Esophagus muscularis mucosa (tissue), 4 donors: Measurements from ENCODE around the gene NUP62. TPM values are rescaled to one million over a fixed set of nuclear protein-coding genes. Genes with fewer than 3 reads are reported as not detected.

Experiments used
- DNase-seq: peaks from one replicate; pipeline ENCODE4 v3.0.0-alpha.2; 2017; ENCODE audit errors: extremely low spot score
- H3K27ac ChIP-seq, 4 donors: fragments of 200-600 bp; sonication (generic); replicated peaks in 1 of 4; 1 replicate in 3 of 4; 2 replicates in 1 of 4; pipeline ENCODE4 v1.5.1; 2016 to 2019; ENCODE audit warnings: mild to moderate bottlenecking in 1 of 4
- H3K27me3 ChIP-seq, 4 donors: fragments of 200-600 bp; sonication (generic); one replicate each; pipeline versions ENCODE4 v1.5.1 to v1.6.0; 2016 to 2019
- H3K36me3 ChIP-seq, 4 donors: fragments of 200-600 bp; sonication (generic); one replicate each; pipeline ENCODE4 v1.5.1; 2016 to 2019
- H3K4me1 ChIP-seq, 4 donors: fragments of 200-600 bp; sonication (generic); one replicate each; pipeline ENCODE4 v1.5.1; 2016 to 2019
- H3K4me3 ChIP-seq, 4 donors: fragments of 200-600 bp; sonication (generic); 1 replicate in 2 of 4; 2 replicates in 2 of 4; pipeline ENCODE4 v1.5.1; 2016 to 2019; ENCODE audit warnings: mild to moderate bottlenecking in 4 of 4, moderate library complexity in 1 of 4
- H3K9me3 ChIP-seq, 4 donors: fragments of 200-600 bp; sonication (generic); 1 replicate in 3 of 4; 2 replicates in 1 of 4; pipeline ENCODE4 v1.5.1; 2016 to 2019
- EP300 ChIP-seq: sonication (generic); formaldehyde crosslinking; IDR thresholded peaks from one replicate; pipeline ENCODE4 v1.6.1; 2017; ENCODE audit warnings: antibody characterized with exemption
- POLR2A ChIP-seq: fragments of 450-650 bp; IDR thresholded peaks from one replicate; pipeline ENCODE4 v1.6.1; 2017; ENCODE audit warnings: antibody characterized with exemption, moderate library complexity, mild to moderate bottlenecking, low read depth
- POLR2AphosphoS5 ChIP-seq, 2 donors: sonication (generic); formaldehyde crosslinking; IDR thresholded peaks; one replicate each; pipeline ENCODE4 v1.6.1; 2017; ENCODE audit warnings: antibody characterized with exemption in 2 of 2
- WGBS: methylation state at CpG from one replicate; pipeline ENCODE4 v1.1.5; 2018; 5-methylcytosine and 5-hydroxymethylcytosine counted together
- intact Hi-C: fragments of 100-400 bp; cut with DNase I; formaldehyde crosslinking; loops from one replicate; pipeline ENCODE4 v1.15.1; 2023
- total RNA-seq, 4 donors: library from RNA; depleted of rRNA; stranded (reverse); fragments of >200 nt; gene quantifications; one replicate each; pipeline versions ENCODE4 v1.1.0 to v1.2.1, GENCODE V29; 2016
- TF ChIP-seq, protein P1 (sequence below), 3 experiments: fragments of 200-600 bp in 2 of 3; fragments of 450-650 bp in 1 of 3; sonication (generic) in 2 of 3; IDR thresholded peaks; one replicate each; pipeline ENCODE4 v1.5.1; 2017 to 2019; ENCODE audit warnings: antibody characterized with exemption in 3 of 3, mild to moderate bottlenecking in 2 of 3, moderate library complexity in 1 of 3

Gene NUP62
- total RNA-seq, 4 donors from 2014 or later = 27.0 to 44.3 (median 35.9) TPM

- 79% methylated on average over 22 of the region's 25 CpGs for WGBS
- Histone ChIP-seq H3K27ac (peak overlapping the region in 1 of 4 donors; percentile 11), H3K9me3 (no peaks in the 10 kb centered on the region), H3K36me3 (peaks cover 5 to 76% (median 61%) of the 10 kb centered on the region in 4 donors), H3K4me3 (no peak overlapping the region), H3K27me3 (no peaks in the 10 kb centered on the region), H3K4me1 (peaks cover 17 to 62% (median 38%) of the 10 kb centered on the region in 4 donors)
- DNase-seq = no peak
- intact Hi-C loops = no loop called here
- TF ChIP-seq POLR2A = no peak
- TF ChIP-seq, protein P1, sequence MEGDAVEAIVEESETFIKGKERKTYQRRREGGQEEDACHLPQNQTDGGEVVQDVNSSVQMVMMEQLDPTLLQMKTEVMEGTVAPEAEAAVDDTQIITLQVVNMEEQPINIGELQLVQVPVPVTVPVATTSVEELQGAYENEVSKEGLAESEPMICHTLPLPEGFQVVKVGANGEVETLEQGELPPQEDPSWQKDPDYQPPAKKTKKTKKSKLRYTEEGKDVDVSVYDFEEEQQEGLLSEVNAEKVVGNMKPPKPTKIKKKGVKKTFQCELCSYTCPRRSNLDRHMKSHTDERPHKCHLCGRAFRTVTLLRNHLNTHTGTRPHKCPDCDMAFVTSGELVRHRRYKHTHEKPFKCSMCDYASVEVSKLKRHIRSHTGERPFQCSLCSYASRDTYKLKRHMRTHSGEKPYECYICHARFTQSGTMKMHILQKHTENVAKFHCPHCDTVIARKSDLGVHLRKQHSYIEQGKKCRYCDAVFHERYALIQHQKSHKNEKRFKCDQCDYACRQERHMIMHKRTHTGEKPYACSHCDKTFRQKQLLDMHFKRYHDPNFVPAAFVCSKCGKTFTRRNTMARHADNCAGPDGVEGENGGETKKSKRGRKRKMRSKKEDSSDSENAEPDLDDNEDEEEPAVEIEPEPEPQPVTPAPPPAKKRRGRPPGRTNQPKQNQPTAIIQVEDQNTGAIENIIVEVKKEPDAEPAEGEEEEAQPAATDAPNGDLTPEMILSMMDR (IDR thresholded peaks at IDR 0.05) = no peak
- no peak for TF ChIP-seq EP300
- TF ChIP-seq POLR2AphosphoS5 (IDR thresholded peaks at IDR 0.05) = no peak
These were observed 5.1 kb downstream of the NUP62 start for GRCh38 chr19:49924004-49924880.

- Histone ChIP-seq H3K4me1 (peaks cover 15 to 57% (median 34%) of the 10 kb centered on the region in 4 donors), H3K36me3 (peaks cover 5 to 79% (median 65%) of the 10 kb centered on the region in 4 donors), H3K4me3 (no peak overlapping the region), H3K9me3 (no peaks in the 10 kb centered on the region), H3K27ac (no peak overlapping the region), H3K27me3 (no peaks in the 10 kb centered on the region)
- TF ChIP-seq EP300 (no peak), POLR2A (no peak), POLR2AphosphoS5 (IDR thresholded peaks at IDR 0.05) (no peak)
- TF ChIP-seq, protein P1 (IDR thresholded peaks at IDR 0.05) = no peak
- intact Hi-C loops = no loop called here
- no peak for DNase-seq
- 89% methylated on average over 28 of the region's 31 CpGs for WGBS
These were observed 6.0 kb downstream of the NUP62 start for GRCh38 chr19:49923055-49924003.

DNA sequence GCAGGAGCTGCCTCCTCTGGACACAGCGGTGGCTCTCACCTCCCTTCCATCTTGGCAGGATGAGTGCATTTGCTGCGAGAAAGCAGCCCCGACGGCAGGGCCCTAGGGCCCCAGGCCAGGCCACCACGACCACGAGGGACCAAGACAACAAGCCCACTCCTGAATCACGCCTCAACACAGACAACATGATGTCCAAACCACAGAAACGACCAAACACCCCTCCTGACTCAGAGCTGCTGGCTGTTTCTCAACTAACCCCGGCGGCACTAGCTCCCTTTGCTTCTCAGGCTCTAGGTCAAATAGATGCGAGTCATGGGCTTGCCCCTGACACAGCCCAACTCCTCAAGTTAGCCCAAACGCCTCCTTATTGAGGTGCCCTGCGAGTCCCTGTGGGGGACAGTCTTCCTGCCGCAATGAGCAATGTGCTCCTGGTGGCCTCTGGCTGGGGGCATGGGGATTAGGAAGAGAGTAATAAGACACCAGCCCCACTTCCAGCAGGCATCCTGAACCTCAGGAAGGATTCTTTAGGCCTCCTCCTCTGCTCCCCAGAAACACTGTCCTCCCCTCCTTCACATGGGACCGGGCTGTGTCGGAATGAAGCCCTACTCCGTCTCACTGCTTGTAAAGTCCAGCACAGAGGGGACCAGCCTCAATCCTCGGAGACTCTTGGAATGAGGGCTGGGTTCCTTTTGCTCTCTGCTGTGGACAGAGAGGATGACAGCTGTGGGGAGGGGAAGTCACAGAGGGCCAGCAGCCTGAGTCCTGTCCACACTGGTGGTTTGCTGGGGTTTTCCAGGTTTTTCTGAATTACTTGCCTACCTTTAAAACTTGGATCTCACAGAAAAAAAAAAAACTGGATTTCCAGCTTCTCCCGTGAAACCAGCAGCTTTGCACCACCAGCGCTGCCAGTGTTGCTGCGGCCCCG is 7.2 kb downstream of the NUP62 start:
- no peak overlapping the region for H3K27ac ChIP-seq
- H3K4me1 ChIP-seq = peaks cover 3 to 45% (median 22%) of the 10 kb centered on the region in 4 donors
- H3K27me3 ChIP-seq = no peaks in the 10 kb centered on the region
- peaks cover 9 to 85% (median 70%) of the 10 kb centered on the region in 4 donors for H3K36me3 ChIP-seq
- TF ChIP-seq POLR2A (no peak), POLR2AphosphoS5 (IDR thresholded peaks at IDR 0.05) (no peak)
- TF ChIP-seq, protein P1 (IDR thresholded peaks at IDR 0.05) = no peak
- no peaks in the 10 kb centered on the region for H3K9me3 ChIP-seq
- DNase-seq = no peak
- H3K4me3 ChIP-seq = no peak overlapping the region
- 86% methylated on average over 14 of the region's 22 CpGs for WGBS
- intact Hi-C loops = no loop called here
